GM23338 (cell line): ENCODE data around the gene LINGO1. TPM values are rescaled to one million over a fixed set of nuclear protein-coding genes. Genes with fewer than 3 reads are reported as not detected.

Source experiments
- CTCF ChIP-seq, 2 experiments: fragments of 200-600 bp in 1 of 2; sonication (generic) in 1 of 2; conservative IDR thresholded peaks; 2 replicates each; pipeline versions ENCODE4 v1.5.1 to v1.6.1; 2016 to 2017; ENCODE audit warnings: antibody characterized with exemption in 2 of 2, low read depth in 2 of 2, mild to moderate bottlenecking in 2 of 2, moderate library complexity in 1 of 2
- EZH2phosphoT487 ChIP-seq: fragments of 200-600 bp; sonication (generic); IDR thresholded peaks from one replicate; pipeline ENCODE4 v1.8.1; 2018; ENCODE audit warnings: antibody characterized with exemption; ENCODE audit not compliant: unreplicated experiment
- POLR2AphosphoS5 ChIP-seq: IDR thresholded peaks from 2 replicates; pipeline ENCODE4 v1.6.1; 2016; ENCODE audit warnings: antibody characterized with exemption, low read depth
- STAT1 ChIP-seq: IDR thresholded peaks from one replicate; pipeline ENCODE4 v1.6.1; 2016; ENCODE audit warnings: antibody characterized with exemption; ENCODE audit not compliant: unreplicated experiment
- ZNF331 ChIP-seq: fragments of 250-450 bp; sonication (Bioruptor Pico); IDR thresholded peaks from 2 replicates; pipeline ENCODE4 v1.5.0; 2020; ENCODE audit warnings: low read depth, mild to moderate bottlenecking, moderate library complexity
- polyA plus RNA-seq: library from polyadenylated mRNA; unstranded; fragments of >200 nt; fragmentation: Nextera tagmentation; extraction: Ambion mirVana; gene quantifications from 2 replicates; pipeline ENCODE4 v1.2.1, GENCODE V29; 2016
- total RNA-seq: library from RNA; depleted of rRNA; stranded (reverse); fragments of >200 nt; shearing (Covaris generic); gene quantifications from 2 replicates; pipeline ENCODE4 v1.2.3, GENCODE V29; 2014; rRNA removed

The LINGO1 gene
- total and polyA plus RNA-seq, 2 experiments from 2014 or later = 16.9 to 63.1 TPM

GRCh38 chr15:77563623-77564156 lies 69.0 kb downstream of the LINGO1 start (continued):
- no peak for TF ChIP-seq CTCF (conservative IDR thresholded peaks at IDR 0.05; ENCODE audit: low read depth in 2 of 2)
- no peak for TF ChIP-seq POLR2AphosphoS5
- TF ChIP-seq ZNF331 (CRISPR knock-in tag) = no peak
- no peak for TF ChIP-seq EZH2phosphoT487
- no peak for TF ChIP-seq STAT1

Other genes starting within 250 kb of the LINGO1 start
- gene PEAK1, start 212.8 kb downstream of the LINGO1 start, total RNA-seq = 22.8 and 34.1 TPM in 2 replicates
- gene PEAK1, start 212.8 kb downstream of the LINGO1 start, polyA plus RNA-seq = 5.6 and 7.8 TPM in 2 replicates
- gene HMG20A, start 212.0 kb downstream of the LINGO1 start, total RNA-seq = 49.3 and 57.8 TPM in 2 replicates
- gene HMG20A, start 212.0 kb downstream of the LINGO1 start, polyA plus RNA-seq = 12.2 and 17.8 TPM in 2 replicates